T-helper 17 cell (primary cell): Measurements from ENCODE around the gene TAOK1. TPM values are rescaled to one million over a fixed set of nuclear protein-coding genes. Genes with fewer than 3 reads are reported as not detected.
"Not testable (repeated sequence)": the region's sequence is repeated elsewhere in the genome, so short reads cannot be mapped to it uniquely, and the experiment has no call there.

Source experiments
- ATAC-seq: fragments of 150-1000 bp; cut with Tn5 transposase; 2 replicates; pipeline ENCODE4 v1.10.0; 2021; ENCODE audit warnings: mild to moderate bottlenecking, moderate library complexity
- DNase-seq, 3 donors: peaks; one replicate each; pipeline versions ENCODE4 v3.0.0 to v3.0.0-alpha.2; 2020 to 2021
- H3K9me3 ChIP-seq: one replicate; pipeline ENCODE4 v1.7.0; 2013; ENCODE audit warnings: low read length, mild to moderate bottlenecking; ENCODE audit not compliant: control insufficient read depth, poor library complexity, severe bottlenecking
- H3K27ac Mint-ChIP-seq: one replicate; pipeline ENCODE4 v1.8.0; 2022; ENCODE audit warnings: mild to moderate bottlenecking, moderate library complexity, mixed read lengths
- H3K27me3 Mint-ChIP-seq: one replicate; pipeline ENCODE4 v1.8.0; 2022; ENCODE audit warnings: mixed read lengths
- H3K36me3 Mint-ChIP-seq: one replicate; pipeline ENCODE4 v1.8.0; 2022; ENCODE audit warnings: low read depth, mixed read lengths
- H3K4me1 Mint-ChIP-seq: one replicate; pipeline ENCODE4 v1.8.0; 2022; ENCODE audit warnings: mild to moderate bottlenecking, mixed read lengths
- H3K4me3 Mint-ChIP-seq: one replicate; pipeline ENCODE4 v1.8.0; 2022; ENCODE audit warnings: mild to moderate bottlenecking, moderate library complexity, mixed read lengths
- total RNA-seq, 4 donors: library from RNA in 2 of 4; stranded (reverse) in 2 of 4; gene quantifications; one replicate each; pipeline ENCODE4 v1.2.3 and lab custom pipeline; 2022 to 2026

TAOK1 gene
- total RNA-seq, 2 donors from 2014 or later, result 54.3 to 58.2 TPM

DNA sequence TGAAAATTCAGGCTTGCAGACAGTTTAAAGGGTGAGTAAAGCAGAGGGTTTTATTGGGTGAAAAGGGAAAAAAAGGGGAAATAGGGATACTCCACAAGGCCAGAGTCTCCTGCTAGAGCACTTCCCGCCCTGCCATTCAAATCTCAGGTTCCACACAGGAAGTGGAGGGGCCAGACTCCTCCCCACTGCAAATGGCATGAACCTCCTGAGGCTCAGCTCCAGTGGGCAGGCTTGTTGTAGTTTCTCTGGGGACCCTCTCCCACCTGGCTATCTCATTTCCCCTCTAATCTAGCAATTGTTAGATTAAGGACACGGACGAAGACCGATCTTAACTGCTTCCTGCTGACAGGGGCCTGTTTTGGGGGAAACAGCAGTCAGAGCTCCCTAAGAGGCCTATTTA lies 43.4 kb downstream of the TAOK1 start:
- DNase-seq (no peak), ATAC-seq (no peak)
- H3K27me3 Mint-ChIP-seq, result no peaks in the 10 kb centered on the region
- no peak overlapping the region for H3K4me3 Mint-ChIP-seq
- H3K9me3 ChIP-seq, result no peaks in the 10 kb centered on the region
- no peaks in the 10 kb centered on the region for H3K36me3 Mint-ChIP-seq
- peaks cover 12% of the 10 kb centered on the region for H3K4me1 Mint-ChIP-seq
- H3K27ac Mint-ChIP-seq, result peak overlapping the region; percentile 43

DNA sequence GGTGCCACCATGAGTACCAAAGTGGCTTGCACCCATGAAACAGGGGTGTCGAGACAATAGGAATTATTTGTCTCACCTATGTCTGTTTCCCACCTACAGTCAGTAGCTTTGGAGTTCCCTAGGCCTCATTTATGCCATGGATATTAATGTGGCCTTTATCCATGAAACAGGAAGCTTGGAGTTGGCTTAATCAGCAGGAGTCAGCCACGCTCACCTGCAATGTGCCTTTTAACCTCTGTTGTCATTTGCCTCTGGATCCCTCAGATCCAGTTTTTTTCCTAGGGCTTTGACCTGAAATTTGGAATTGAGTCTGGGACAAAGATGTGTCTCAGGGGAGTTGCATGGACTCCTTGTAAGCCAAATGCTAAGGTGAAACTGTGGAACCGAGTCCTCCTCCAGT lies 44.4 kb downstream of the TAOK1 start:
- H3K4me1 Mint-ChIP-seq, result peaks cover 11% of the 10 kb centered on the region
- no peaks in the 10 kb centered on the region for H3K27me3 Mint-ChIP-seq
- H3K36me3 Mint-ChIP-seq, result no peaks in the 10 kb centered on the region
- H3K4me3 Mint-ChIP-seq, result no peak overlapping the region
- ATAC-seq (no peak), DNase-seq (no peak)
- no peaks in the 10 kb centered on the region for H3K9me3 ChIP-seq
- H3K27ac Mint-ChIP-seq, result no peak overlapping the region

- peaks cover 2% of the 10 kb centered on the region for H3K36me3 Mint-ChIP-seq
- peak overlapping the region; percentile 34 for H3K27ac Mint-ChIP-seq
- no peak for ATAC-seq
- H3K27me3 Mint-ChIP-seq, result no peaks in the 10 kb centered on the region
- H3K4me1 Mint-ChIP-seq, result peaks cover 31% of the 10 kb centered on the region
- no peaks in the 10 kb centered on the region for H3K9me3 ChIP-seq
- H3K4me3 Mint-ChIP-seq, result no peak overlapping the region
- DNase-seq, result no peak
Observed at GRCh38 chr17:29442451-29442850, 52.3 kb downstream of the TAOK1 start.

- no peaks in the 10 kb centered on the region for H3K9me3 ChIP-seq
- Mint-ChIP-seq H3K27me3 (no peaks in the 10 kb centered on the region), H3K36me3 (peaks cover 2% of the 10 kb centered on the region), H3K27ac (no peak overlapping the region), H3K4me3 (no peak overlapping the region), H3K4me1 (peaks cover 37% of the 10 kb centered on the region)
- ATAC-seq, result no peak
- no peak for DNase-seq
Observed at GRCh38 chr17:29443041-29443739, 53.0 kb downstream of the TAOK1 start.

DNA sequence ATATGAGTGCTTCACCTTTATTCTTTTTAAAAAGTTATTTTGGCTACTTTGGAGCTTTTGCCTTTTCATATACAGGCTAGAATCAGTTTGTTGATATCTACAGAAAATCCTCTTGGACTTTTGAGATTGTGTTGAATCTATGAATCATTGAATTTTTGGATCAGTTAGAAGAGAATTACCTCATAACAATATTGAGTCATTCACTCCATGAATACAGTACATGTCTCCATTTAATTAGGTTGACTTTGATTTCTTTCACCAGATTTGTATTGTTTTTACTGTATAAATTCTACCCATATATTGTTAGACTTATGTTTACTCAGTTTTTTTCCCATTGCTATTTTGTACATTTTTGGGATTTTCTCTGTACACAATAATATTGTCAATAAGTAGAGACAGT lies 54.4 kb downstream of the TAOK1 start:
- H3K9me3 ChIP-seq, result no peaks in the 10 kb centered on the region
- H3K36me3 Mint-ChIP-seq, result peaks cover 2% of the 10 kb centered on the region
- H3K27ac Mint-ChIP-seq, result no peak overlapping the region
- H3K27me3 Mint-ChIP-seq, result no peaks in the 10 kb centered on the region
- H3K4me3 Mint-ChIP-seq, result no peak overlapping the region
- H3K4me1 Mint-ChIP-seq, result peaks cover 41% of the 10 kb centered on the region
- no peak for DNase-seq
- ATAC-seq, result no peak

DNA sequence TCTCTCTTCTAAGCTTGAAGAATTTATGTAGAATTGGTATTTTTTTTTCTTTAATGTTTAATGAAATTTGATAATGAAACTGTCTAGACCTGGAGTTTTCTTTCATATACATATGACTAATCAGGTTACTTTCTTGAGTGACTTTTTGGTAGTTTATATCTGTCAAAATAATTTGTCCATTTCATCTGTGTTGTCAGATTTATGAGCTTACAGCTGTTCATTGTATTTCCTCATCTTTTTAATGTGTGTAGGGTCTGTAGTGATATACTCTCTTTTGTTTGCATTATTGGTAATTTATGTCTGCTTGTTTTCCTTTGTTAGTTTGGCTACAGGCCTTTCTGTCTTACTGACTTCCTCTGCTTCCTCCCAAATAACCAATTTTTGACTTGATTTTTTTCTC lies 55.7 kb downstream of the TAOK1 start:
- DNase-seq, result no peak
- H3K27me3 Mint-ChIP-seq, result no peaks in the 10 kb centered on the region
- peaks cover 2% of the 10 kb centered on the region for H3K36me3 Mint-ChIP-seq
- peaks cover 47% of the 10 kb centered on the region for H3K4me1 Mint-ChIP-seq
- no peak overlapping the region for H3K27ac Mint-ChIP-seq
- no peak overlapping the region for H3K4me3 Mint-ChIP-seq
- no peak for ATAC-seq
- no peaks in the 10 kb centered on the region for H3K9me3 ChIP-seq

DNA sequence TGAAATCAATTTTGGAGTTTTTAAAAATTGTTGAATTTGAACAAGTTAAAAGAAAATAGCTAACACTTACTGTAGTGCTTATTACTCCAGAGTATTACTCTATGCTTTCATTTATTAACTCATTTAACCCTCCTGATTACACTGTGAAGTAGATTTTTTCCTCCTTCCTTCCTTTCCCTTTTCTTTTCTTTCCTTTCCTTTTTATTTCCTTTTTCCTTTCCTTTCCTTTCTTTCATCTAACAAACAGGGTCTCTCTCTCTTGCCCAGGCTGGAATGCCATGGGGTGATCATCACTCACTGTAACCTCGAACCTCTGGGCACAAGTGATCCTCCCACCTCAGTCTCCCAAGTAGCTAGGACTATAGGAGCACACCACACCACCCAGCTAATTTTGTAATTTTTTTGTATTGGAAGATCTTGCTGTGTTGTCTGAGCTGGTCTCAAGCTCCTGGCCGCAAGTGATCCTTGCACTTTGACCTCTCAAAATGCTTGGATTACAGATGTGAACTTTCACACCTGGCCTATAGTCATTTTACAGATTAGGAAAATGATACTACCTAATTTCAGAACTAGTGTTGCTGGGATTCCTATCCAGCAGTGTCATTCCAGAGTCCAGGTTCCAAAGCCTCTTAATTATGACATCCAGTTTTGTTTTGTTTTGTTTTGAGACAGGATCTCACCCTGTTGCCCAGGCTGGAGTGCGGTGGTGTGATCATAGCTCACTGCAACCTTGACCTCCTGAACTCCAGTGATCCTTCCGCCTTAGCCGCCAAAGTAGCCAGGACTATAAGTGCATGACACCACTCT lies 59.9 kb downstream of the TAOK1 start:
- Mint-ChIP-seq H3K4me1 (peaks cover 34% of the 10 kb centered on the region), H3K27ac (peak overlapping the region; percentile 39), H3K36me3 (peaks cover 6% of the 10 kb centered on the region), H3K27me3 (no peaks in the 10 kb centered on the region), H3K4me3 (no peak overlapping the region)
- DNase-seq (no peak), ATAC-seq (no peak)
- H3K9me3 ChIP-seq, result no peaks in the 10 kb centered on the region

GRCh38 chr17:29451121-29451742 lies 61.1 kb downstream of the TAOK1 start:
- ATAC-seq, result no peak
- H3K36me3 Mint-ChIP-seq, result peaks cover 6% of the 10 kb centered on the region
- H3K27me3 Mint-ChIP-seq, result no peaks in the 10 kb centered on the region
- H3K27ac Mint-ChIP-seq, result peak overlapping the region; percentile 39
- H3K4me1 Mint-ChIP-seq, result peaks cover 24% of the 10 kb centered on the region
- no peak for DNase-seq
- H3K9me3 ChIP-seq, result no peaks in the 10 kb centered on the region
- H3K4me3 Mint-ChIP-seq, result no peak overlapping the region

GRCh38 chr17:29458066-29458465 lies 67.9 kb downstream of the TAOK1 start:
- no peak overlapping the region for H3K4me3 Mint-ChIP-seq
- no peak overlapping the region for H3K27ac Mint-ChIP-seq
- H3K36me3 Mint-ChIP-seq, result peaks cover 4% of the 10 kb centered on the region
- peaks cover 18% of the 10 kb centered on the region for H3K4me1 Mint-ChIP-seq
- DNase-seq (no peak), ATAC-seq (no peak)
- H3K9me3 ChIP-seq, result no peaks in the 10 kb centered on the region
- H3K27me3 Mint-ChIP-seq, result no peaks in the 10 kb centered on the region

GRCh38 chr17:29461483-29462206 lies 71.5 kb downstream of the TAOK1 start:
- ATAC-seq (no peak), DNase-seq (no peak)
- H3K27me3 Mint-ChIP-seq, result no peaks in the 10 kb centered on the region
- H3K4me1 Mint-ChIP-seq, result peaks cover 20% of the 10 kb centered on the region
- H3K4me3 Mint-ChIP-seq, result no peak overlapping the region
- peaks cover 2% of the 10 kb centered on the region for H3K36me3 Mint-ChIP-seq
- no peaks in the 10 kb centered on the region for H3K9me3 ChIP-seq
- H3K27ac Mint-ChIP-seq, result peak overlapping the region; percentile 24

GRCh38 chr17:29469276-29469675 lies 79.1 kb downstream of the TAOK1 start:
- no peaks in the 10 kb centered on the region for H3K9me3 ChIP-seq
- no peak for ATAC-seq
- DNase-seq, result no peak
- Mint-ChIP-seq H3K36me3 (peaks cover 3% of the 10 kb centered on the region), H3K4me3 (no peak overlapping the region), H3K4me1 (peaks cover 4% of the 10 kb centered on the region), H3K27me3 (no peaks in the 10 kb centered on the region), H3K27ac (no peak overlapping the region)

GRCh38 chr17:29473437-29473836 lies 83.3 kb downstream of the TAOK1 start:
- not testable (repeated sequence) for H3K36me3 Mint-ChIP-seq, ATAC-seq, H3K4me3 Mint-ChIP-seq, DNase-seq, H3K27me3 Mint-ChIP-seq, H3K9me3 ChIP-seq, H3K27ac Mint-ChIP-seq, H3K4me1 Mint-ChIP-seq

- no peak for ATAC-seq
- Mint-ChIP-seq H3K27ac (no peak overlapping the region), H3K4me1 (peaks cover 5% of the 10 kb centered on the region), H3K27me3 (no peaks in the 10 kb centered on the region), H3K36me3 (peaks cover 3% of the 10 kb centered on the region), H3K4me3 (no peak overlapping the region)
- H3K9me3 ChIP-seq, result no peaks in the 10 kb centered on the region
- no peak for DNase-seq
Observed at GRCh38 chr17:29474297-29474696, 84.1 kb downstream of the TAOK1 start.
